PFSK-1 (cell line): ENCODE data around the gene SH3RF1.

Source experiments
- TAF1 ChIP-seq: IDR thresholded peaks from 2 replicates; pipeline ENCODE4 v1.6.1; 2012; ENCODE audit warnings: low read length, control low read depth, borderline replicate concordance; ENCODE audit not compliant: insufficient read depth
- TF ChIP-seq, protein P1 (sequence below), 2 experiments: IDR thresholded peaks; 2 replicates each; pipeline versions ENCODE4 v1.6.1 to v1.8.0; 2011 to 2012; ENCODE audit warnings: low read depth in 2 of 2, low read length in 2 of 2, control low read depth in 1 of 2, inconsistent platforms in 1 of 2, mild to moderate bottlenecking in 1 of 2, moderate library complexity in 1 of 2; ENCODE audit not compliant: insufficient read depth in 1 of 2

DNA sequence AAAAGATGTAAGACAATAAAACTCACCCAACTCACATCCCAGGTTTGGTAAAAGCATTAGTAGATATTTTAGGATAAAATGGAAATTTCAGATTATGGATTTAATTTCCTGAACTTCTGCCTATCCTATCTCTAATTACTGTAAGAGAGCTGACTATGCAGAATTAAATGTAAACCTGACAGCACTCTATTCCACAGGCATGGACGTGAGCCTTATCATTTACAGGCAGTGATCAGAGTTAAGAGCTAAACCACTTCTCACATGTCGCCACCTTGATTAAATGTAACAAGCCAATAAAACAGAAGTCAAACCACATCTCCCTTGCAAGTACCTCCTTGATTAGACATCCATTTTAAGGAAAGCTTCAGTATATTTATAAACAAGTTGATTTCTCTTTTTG is 163.2 kb downstream of the SH3RF1 start:
- TF ChIP-seq TAF1 = no peak
- TF ChIP-seq, protein P1, sequence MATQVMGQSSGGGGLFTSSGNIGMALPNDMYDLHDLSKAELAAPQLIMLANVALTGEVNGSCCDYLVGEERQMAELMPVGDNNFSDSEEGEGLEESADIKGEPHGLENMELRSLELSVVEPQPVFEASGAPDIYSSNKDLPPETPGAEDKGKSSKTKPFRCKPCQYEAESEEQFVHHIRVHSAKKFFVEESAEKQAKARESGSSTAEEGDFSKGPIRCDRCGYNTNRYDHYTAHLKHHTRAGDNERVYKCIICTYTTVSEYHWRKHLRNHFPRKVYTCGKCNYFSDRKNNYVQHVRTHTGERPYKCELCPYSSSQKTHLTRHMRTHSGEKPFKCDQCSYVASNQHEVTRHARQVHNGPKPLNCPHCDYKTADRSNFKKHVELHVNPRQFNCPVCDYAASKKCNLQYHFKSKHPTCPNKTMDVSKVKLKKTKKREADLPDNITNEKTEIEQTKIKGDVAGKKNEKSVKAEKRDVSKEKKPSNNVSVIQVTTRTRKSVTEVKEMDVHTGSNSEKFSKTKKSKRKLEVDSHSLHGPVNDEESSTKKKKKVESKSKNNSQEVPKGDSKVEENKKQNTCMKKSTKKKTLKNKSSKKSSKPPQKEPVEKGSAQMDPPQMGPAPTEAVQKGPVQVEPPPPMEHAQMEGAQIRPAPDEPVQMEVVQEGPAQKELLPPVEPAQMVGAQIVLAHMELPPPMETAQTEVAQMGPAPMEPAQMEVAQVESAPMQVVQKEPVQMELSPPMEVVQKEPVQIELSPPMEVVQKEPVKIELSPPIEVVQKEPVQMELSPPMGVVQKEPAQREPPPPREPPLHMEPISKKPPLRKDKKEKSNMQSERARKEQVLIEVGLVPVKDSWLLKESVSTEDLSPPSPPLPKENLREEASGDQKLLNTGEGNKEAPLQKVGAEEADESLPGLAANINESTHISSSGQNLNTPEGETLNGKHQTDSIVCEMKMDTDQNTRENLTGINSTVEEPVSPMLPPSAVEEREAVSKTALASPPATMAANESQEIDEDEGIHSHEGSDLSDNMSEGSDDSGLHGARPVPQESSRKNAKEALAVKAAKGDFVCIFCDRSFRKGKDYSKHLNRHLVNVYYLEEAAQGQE (IDR thresholded peaks at IDR 0.05; ENCODE audit: insufficient read depth in 1 of 2, low read depth in 2 of 2, low read length in 2 of 2) = no peak
